HG02759 (cell line): ENCODE data around the gene PKDCC.
"Not testable (repeated sequence)": the region's sequence is repeated elsewhere in the genome, so short reads cannot be mapped to it uniquely, and the experiment has no call there.

Experiments used
- ATAC-seq: cut with Tn5 transposase; IDR thresholded peaks from one replicate; pipeline ENCODE4 v1.9.1; 2021; ENCODE audit warnings: mild to moderate bottlenecking, moderate library complexity; ENCODE audit not compliant: unreplicated experiment

Gene PKDCC

DNA sequence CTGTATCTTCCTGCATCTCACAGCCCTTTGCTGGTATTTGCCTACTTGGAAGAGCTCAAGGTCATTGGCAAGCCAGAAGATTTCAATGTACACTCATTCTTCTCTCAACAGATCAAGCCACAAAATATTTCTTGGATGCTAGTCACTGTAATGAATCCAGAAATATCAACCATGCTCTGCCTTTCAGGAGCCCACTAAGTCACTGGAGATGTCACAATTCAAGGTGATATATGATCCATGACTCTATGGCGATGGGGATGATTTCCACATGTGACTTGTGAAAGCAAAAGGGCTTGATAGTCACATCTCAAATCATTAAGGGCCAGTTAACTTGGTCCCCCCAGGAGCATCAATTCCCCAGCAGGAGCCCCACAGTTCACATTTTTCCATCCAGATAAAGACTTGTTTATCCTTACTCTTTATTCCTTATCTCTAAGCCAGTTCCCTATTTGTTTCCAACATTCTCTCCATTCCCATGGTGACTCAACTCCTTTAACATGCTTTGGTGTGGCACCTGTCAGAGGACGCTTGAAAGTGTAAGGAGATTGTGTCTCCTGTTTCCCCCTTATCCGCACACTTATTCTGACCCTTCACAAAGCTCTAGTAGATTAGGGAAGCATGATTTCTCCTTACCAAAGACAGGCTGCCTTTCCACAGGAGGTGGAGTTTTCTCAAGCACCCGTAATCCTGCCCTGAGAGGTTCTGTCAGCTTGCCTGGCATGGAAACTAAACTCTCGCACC is 15.8 kb downstream of the PKDCC start:
- no peak for ATAC-seq

DNA sequence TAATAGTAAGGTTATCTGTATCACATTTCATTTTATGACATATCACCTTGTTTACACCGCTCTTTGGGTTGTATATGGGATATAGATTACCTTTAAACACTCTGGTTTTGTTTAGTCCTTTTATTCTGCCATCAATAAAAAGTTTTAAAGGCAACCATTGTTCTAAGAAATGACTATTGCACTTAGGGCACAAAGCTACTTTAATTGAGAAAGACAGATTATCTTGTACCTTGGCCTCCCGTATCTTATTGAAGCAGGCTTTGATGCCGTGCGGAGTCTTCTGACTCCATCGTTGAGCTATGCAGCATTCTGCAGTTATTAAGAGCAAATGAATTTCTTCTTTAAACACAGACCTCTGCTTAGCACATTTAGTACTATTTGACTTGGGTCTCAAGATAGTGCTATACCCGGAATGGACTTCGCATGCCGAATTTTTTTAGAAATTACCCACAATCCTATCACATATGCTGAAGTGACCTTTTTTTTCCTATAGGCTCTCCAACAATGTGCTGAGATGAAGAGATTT is 16.7 kb downstream of the PKDCC start:
- ATAC-seq, result no peak

DNA sequence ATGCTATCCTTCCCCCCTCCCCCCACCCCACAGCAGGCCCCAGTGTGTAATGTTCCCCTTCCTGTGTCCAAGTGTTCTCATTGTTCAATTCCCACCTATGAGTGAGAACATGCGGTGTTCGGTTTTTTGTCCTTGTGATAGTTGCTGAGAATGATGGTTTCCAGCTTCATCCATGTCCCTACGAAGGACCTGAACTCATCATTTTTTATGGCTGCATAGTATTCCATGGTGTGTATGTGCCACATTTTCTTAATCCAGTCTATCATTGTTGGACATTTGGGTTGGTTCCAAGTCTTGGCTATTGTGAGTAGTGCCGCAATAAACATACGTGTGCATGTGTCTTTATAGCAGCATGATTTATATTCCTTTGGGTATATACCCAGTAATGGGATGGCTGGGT is 17.9 kb downstream of the PKDCC start:
- ATAC-seq, result not testable (repeated sequence)

DNA sequence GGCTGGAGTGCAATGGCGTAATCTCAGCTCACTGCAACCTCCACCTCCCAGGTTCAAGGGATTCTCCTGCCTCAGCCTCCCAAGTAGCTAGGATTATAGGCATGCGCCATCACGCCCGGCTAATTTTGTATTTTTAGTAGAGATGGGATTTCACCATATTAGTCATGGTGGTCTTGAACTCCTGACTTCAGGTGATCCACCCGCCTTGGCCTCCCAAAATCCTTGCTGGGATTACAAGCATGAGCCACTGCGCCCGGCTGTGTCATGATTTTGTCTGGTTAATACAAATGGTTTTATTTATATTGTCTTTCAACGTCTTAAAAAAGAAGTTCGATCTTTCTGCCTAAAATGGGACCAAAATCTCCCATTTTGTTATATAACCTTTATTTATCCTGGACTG is 19.2 kb downstream of the PKDCC start:
- ATAC-seq, result not testable (repeated sequence)

DNA sequence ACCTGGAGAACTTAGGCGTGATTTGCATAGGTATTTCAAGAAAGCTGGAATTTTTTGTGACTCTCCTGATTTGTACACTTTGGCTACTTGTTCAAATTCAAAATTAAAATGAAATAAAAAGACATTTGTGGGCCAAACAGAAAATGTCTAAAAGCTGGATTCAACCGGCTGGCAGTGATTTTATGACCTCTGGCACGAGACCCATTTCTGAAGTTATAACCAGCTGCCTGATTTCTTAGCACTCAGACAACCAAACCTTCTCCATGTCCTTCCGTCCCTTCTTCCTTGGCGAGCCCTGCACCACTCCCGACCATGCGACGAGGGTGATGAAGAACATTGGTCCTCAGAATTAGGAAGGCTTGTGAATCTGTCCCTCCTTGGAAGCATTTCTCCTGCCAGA is 19.7 kb downstream of the PKDCC start:
- no peak for ATAC-seq

DNA sequence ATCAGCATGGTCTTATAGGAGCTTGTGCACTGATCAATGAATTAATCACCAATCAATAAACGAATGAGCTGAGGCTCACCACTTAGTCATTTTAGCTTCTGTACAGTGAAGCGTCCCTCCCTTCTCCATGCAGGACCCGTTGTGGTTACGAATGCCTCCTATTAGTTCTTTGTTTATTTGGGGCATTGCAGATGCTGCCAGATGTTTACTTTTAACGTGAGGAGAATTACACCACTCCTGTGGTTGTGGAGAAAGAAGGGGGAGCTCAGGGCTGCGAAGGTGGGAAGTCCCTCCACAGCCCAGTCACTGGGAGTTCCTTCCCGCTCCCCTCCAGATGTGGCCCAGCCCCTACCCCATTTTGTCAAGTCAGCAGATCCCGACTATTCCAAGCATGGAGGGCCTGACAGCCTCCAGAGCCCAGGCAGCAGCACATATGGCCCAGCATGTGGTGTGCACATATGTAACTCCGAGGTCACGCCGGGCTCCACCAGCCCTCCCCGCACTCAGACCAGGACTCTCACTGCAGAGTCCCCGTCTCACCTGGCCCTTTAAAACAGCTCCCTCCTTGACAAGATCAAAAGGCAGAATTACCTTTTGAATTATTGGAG is 20.9 kb downstream of the PKDCC start:
- no peak for ATAC-seq

DNA sequence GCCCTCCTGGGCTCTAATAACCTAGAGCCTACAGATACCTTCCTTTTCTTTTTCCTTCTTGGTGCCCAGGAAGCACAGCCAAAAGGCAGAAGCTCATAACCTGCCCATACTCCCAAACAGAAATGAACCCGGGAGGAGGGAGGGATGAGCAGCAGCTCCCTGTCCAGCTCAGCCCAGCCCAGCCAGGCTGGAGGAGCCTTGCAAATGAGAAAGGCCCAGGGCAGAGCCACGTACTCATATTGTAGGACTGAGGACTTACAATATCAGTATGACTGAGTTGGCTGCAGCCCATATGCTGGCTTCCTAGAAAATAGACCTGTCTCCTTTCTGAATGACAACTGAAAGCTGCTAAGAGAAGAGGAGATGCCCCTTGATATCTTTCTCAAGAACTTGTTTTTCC is 21.7 kb downstream of the PKDCC start:
- ATAC-seq, result no peak

DNA sequence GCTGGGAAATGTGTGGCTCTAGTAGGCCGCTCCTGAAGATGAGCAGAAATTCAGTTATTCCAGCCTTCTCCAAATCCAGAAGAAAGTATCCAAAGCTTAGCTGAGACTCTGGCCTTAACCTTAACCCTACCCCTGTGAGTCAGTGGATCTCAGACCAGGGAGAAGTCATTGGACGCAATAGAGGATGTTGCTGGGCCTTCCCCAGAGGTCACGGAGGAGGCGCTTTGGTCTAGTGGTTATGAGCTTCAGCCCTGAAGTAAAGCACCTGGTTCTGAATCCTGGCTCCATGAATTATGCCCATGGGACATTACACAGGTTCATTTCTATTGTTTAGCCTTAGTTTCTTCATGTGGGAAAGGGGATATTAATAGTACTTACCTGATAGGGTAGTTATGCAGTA is 24.0 kb downstream of the PKDCC start:
- no peak for ATAC-seq

DNA sequence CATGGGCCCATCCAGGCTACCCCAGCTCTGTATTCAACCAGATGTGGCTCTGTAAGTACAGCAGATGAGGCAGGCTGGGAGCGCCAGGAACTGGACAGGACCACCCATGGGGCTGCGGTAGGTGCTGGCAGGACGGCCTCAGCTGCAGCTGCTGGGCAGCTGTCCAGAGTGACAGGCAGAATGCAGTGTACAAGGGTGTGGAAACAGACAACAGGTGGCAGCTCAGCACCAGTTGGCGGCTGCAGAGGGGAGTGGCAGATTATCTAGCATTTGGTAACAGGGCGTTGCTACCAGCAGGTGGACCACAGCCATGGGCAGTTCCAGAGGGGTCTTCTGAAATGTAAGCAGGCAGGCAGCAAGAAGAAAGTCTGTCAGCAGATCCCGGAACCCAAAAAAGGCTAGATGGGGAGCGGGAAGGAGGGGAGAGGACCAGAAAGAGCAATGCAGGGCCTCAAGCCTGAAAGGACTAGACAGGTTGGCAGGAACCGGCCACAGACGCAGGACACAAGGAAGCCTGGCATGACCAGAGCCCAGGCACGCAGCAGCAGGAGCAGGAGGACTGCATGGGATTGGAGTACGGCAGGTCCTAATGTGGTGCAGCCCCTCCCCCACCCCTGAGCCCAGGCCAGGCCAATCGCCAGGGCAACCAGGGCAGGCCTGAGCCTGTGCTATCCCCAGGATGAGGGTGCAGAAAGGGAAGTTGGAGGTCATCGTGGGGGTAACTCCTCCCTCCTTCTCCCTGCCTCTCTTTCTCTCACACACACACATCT is 24.7 kb downstream of the PKDCC start:
- ATAC-seq, result no peak

DNA sequence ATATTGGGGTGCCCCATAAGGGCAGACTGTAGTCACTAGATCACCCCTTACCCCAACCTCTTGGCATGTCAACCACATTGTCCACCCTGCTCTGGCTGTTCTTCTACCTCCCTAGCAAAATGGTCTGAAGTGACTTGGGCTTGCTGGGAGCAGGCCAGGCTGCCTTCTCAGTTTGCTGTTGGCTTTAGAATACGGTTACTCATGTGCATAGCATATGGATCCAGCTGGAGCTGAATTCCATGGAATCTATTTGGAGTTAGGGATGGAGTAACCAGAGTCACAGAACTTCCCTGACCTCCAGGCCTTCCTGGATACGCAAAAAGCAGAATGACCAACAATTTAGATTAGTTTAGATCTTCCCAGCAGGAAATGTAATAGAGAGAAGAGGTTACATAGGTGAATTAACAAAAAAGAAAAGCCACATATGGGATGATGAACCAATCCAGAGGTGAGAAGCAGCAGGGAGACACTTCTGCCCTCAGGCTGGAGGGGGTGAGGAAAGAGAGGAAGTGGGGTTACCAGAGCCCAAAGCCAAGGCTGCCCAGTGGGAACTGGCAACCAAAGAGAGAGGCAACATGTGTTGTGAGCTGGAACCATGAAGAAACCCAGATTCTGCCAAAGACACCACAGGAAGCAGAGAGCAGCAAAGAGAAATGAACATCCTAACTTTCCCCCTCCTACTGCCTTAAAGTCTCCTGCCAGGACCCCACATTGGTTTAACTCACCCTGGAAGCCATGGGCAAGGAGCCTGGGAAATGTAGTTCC is 26.1 kb downstream of the PKDCC start:
- ATAC-seq, result no peak

DNA sequence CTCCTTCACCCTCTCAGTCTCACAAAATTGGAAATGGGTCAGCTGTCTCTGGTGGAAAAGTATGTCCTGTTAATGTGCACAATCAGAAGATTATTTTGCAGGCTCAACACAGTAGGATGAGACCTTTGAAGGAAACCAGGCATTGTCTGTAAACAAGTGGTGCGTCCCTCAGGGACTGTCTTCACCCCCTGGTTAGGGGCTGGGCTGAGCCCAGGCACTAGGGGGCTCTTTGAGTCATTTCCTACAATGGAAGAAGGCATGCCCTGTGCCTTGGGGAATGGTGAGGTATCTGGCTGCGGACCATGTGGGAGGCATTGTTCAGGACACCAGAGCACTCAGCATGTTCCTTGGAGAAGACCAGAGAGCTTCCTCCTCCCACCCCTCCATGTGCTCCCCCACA is 26.8 kb downstream of the PKDCC start:
- no peak for ATAC-seq

DNA sequence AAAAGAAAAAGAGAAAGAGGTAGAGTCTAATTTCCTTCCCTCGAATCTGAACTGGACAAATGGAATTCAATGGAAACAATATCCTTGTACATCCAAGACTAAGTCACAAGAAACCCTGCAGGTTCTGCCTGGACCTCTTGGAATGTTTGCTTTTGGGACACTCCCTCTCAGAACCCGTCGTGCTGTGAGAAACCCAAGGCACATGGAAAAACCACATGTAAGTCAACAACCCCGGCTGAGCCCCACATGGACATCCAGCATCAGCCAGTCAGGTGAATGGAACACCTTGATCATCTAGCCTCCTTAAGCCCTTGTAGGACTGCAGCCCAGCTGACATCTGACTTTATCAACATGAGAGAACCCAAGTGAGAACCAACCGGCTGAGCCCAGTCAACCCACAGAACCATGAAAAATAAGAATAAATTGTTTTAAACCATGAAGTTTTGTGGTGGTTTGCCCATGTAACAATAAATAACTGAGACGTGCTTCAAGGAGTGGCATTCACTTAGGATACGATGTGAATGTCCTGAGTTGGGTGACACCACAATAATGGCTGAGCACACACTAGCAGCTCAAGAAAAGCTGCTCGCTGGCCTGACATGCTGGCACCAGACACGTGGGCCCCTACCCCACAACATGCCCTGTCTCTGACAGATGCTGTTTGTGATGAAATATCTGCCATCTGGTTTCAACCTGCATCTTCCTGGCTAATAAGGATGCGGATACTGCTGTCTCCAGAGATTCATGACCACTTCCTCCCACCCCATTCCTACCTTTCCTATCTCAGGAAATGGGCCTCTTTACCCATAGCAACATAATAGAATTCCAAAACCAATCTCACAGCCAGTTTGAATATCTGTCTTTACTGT is 28.8 kb downstream of the PKDCC start:
- ATAC-seq, result no peak

DNA sequence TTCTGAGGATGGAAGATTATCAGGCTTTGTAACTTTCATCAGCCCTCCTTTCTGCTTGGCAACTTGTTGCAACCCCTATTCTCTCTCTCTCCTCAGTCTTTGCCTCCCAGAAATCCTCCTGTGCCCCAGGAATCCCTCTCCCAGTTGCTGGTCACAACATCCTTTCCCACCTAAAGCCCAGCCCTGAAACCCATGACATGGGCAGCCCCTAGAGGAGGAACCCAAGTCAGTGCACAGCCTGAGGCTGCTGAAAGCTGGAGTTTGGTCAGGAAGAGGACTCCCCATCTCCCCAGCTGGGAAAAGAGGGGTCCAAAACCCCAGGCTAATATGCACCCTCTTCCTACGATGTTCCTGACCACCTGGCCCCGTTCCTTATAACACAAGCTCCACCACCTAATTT is 29.5 kb downstream of the PKDCC start:
- ATAC-seq, result no peak

DNA sequence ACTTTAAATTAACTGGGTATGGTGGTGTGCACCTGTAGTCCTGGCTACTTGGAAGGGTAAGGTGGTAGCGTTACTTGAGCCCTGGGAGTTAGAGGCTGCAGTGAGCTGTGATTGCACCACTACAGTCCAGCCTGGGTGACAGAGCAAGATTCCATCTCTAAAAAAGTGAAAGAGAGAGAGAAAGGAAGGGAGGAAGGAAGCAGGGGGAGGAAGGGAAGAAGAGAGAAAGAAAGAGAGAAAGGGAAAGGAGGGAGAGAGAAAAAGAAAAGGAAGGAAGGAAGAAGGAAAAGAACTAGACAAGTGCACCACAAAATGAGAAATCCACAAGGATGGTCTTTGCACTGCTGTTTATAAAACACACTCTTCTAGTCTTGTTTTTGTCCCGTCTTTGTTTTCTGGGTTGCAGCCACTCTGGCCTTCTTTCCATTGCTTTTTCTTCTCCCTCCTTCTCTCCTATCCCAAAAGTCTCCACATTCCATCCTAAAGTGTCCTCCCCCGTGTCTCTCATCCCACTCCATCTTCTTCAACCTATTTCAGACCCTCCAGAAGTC is 32.0 kb downstream of the PKDCC start:
- ATAC-seq, result no peak

DNA sequence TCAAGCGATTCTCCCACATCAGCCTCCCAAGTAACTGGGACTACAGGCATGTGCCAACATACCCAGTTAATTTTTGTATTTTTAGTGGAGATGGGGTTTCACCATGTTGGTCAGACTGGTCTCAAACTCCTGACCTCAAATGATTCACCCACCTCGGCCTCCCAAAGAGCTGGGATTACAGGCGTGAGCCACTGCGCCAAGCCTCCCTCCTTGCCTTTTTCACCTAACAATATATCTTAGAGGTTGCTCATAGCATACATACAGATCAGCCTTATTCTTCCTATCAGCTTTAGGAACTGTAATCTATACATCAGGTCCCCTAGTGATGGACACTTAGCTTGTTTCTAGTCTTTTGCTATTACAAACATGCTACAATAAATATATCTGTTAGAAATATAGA is 33.3 kb downstream of the PKDCC start:
- ATAC-seq, result not testable (repeated sequence)

DNA sequence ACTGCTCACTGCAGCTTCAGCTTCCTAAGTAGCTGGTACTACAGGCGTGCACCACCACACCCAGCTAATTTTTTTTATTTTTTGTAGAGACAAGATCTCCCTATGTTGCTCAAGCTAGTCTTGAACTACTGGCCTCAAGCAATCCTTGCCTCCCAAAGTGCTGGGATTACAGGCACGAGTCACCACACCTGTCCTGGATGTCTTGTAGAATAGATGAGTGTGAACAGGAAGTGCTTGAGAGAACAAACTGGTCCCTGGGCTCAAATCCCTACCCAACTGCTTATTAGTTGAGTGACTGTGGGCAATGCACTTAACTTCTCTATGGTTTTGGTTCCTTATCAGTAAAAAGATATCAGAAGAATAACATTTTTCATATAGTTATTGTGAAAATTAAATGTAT is 34.2 kb downstream of the PKDCC start:
- no peak for ATAC-seq

DNA sequence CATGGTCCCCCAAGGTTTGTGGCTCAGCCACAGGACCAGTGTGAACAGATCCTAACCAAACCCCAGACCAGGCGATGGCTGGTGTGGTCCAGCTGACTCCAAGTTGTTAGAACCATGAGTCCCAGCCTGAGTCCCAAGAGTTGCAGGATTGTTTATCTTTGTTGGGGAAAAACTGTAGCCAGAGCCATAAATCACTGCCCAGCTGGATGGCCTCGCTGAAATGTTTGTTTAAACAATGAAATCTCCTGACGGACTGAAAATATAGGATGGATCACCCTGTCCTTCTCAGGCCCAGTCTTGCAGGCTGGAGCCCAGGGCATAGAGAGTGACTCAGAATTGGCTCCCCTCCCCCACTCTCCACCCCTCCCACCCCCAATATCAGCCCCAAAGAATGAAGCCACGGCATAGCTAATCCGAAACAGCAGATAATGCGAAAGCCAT is 36.4 kb downstream of the PKDCC start:
- ATAC-seq, result no peak

DNA sequence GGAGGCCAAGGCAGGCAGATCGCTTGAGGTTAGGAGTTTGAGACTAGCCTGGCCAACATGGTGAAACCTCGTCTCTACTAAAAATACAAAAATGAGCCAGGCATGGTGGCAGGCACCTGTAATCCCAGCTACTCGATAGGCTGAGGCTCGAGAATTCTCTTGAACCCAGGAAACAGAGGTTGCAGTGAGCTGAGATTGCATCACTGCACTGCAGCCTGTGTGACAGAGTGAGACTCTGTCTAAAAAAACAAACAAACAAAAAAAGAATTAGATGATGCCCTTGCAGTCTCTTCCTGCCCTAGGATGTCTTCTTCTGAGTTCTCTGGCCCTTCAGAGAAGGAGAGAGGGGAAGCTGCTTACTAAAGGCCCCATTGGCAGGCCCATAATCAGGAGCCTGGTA is 37.2 kb downstream of the PKDCC start:
- not testable (repeated sequence) for ATAC-seq

DNA sequence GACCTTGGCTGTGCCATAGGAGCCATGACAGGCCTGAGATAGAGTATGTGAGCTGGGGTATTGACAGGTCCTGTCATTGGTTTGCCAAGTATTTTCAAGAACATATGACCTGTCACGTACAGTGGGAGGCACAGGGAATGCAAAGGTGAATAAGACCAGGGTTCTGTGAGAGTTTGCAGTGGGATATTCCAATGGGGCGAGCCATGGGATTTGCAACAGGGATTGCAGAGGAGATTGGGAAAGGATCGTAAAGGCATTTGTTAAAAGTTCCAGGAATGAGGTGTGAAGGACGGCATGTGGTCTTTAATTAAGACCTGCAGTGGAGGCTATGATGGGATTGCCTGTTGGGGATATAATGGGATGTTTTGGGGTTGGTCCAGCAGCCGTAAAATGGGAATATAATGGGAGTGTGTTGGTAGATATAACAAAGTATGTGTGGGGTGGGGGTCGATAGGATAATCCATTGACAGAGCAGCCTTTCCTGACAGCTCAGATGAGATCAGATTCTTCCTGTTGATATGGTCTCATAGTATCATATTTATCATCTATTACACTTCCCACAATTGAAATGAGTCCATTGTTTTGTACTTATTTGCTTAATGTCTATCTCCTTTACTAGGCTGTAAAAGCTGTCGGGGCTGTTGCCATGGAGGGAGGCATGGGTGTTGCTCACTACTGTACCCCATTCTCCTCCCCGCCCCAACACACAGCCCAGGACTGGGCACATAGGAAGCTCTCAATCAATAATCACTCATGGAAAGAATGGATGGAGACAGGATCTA is 38.1 kb downstream of the PKDCC start:
- ATAC-seq, result peak; percentile 6
